ENCODE results near the gene PRRG2. TPM values are rescaled to one million over a fixed set of nuclear protein-coding genes. Genes with fewer than 3 reads are reported as not detected.

The PRRG2 gene
- total and polyA plus RNA-seq, 5 experiments from 2014 or later = 0.28 to 2.4 (median 0.34) TPM

DNA sequence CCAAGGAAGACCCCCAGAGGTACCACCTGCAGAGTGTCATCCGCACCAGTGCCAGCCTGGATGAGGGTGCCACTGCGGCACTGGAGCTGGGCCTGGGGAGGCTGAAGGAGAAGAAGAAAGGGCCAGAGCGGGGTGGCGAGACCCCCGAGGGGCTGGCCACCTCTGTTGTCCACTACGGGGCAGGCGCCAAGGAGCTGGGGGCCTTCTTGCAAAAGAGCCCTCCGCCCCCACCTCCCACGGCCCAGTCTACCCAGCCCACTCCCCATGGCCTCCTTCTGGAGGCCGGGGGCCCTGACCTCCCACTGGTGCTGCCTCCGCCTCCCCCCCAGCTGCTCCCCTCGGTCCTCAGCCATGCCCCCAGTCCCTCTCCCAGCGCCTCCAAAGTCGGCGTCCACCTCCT lies 15.3 kb downstream of the PRRG2 start:
- no peaks in the 10 kb centered on the region for H3K9me3 Mint-ChIP-seq
- H3K27ac Mint-ChIP-seq = no peak overlapping the region
- H3K36me3 Mint-ChIP-seq = peaks cover 0 to 44% (median 5%) of the 10 kb centered on the region in 3 donors
- DNase-seq (no peak), ATAC-seq (no peak)
- no peaks in the 10 kb centered on the region for H3K27me3 Mint-ChIP-seq
- peaks cover 26 to 43% (median 33%) of the 10 kb centered on the region in 4 donors for H3K4me1 Mint-ChIP-seq
- no peak overlapping the region for H3K4me3 Mint-ChIP-seq
- POLR2A ChIA-PET = interaction anchor here (11.9 kb wide), 1 partner anchor 45 kb away, joined by 180 read pairs; the partner anchor contains the start of genes RRAS and SCAF1

DNA sequence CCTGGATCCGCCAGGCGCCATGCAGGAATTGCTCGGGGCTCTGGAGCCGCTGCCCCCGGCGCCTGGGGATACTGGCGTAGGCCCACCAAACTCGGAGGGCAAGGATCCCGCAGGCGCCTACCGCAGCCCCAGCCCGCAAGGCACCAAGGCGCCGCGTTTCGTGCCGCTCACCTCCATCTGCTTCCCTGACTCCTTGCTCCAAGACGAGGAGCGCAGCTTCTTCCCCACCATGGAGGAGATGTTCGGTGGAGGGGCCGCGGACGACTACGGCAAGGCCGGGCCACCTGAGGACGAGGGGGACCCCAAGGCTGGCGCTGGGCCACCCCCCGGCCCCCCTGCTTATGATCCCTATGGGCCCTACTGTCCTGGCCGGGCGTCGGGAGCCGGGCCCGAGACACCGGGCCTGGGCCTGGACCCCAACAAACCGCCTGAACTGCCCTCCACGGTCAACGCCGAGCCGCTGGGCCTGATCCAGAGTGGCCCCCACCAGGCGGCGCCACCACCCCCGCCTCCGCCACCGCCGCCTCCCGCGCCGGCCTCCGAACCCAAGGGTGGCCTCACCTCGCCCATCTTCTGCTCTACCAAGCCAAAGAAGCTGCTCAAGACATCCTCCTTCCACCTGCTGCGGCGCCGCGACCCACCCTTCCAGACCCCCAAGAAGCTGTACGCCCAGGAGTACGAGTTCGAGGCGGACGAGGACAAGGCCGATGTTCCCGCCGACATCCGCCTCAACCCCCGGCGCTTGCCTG lies 16.0 kb downstream of the PRRG2 start:
- no peaks in the 10 kb centered on the region for H3K9me3 Mint-ChIP-seq
- POLR2A ChIA-PET = interaction anchor here (11.9 kb wide), 1 partner anchor 44 kb away, joined by 180 read pairs; the partner anchor contains the start of genes RRAS and SCAF1
- H3K4me3 Mint-ChIP-seq = no peak overlapping the region

DNA sequence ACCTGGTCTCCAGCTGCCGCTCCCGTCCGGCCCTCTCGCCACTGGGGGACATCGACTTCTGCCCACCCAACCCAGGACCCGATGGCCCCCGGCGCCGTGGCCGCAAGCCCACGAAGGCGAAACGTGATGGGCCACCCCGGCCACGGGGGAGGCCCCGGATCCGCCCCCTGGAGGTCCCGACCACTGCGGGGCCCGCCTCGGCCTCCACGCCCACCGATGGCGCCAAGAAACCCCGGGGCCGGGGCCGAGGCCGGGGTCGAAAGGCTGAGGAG lies 16.5 kb downstream of the PRRG2 start:
- H3K4me3 Mint-ChIP-seq = no peak overlapping the region
- H3K27ac Mint-ChIP-seq = no peak overlapping the region
- ATAC-seq (no peak), DNase-seq (no peak)
- POLR2A ChIA-PET = interaction anchor here (11.9 kb wide), 1 partner anchor 43 kb away, joined by 180 read pairs; the partner anchor contains the start of genes RRAS and SCAF1
- H3K4me1 Mint-ChIP-seq = peaks cover 21 to 44% (median 31%) of the 10 kb centered on the region in 4 donors
- H3K36me3 Mint-ChIP-seq = peaks cover 0 to 55% (median 5%) of the 10 kb centered on the region in 3 donors
- H3K9me3 Mint-ChIP-seq = no peaks in the 10 kb centered on the region
- H3K27me3 Mint-ChIP-seq = no peaks in the 10 kb centered on the region

More for the DNA sequence above, 16.0 kb downstream of the PRRG2 start:
- Mint-ChIP-seq H3K36me3 (peaks cover 0 to 50% (median 5%) of the 10 kb centered on the region in 3 donors), H3K27me3 (no peaks in the 10 kb centered on the region), H3K4me1 (peaks cover 26 to 44% (median 34%) of the 10 kb centered on the region in 4 donors), H3K27ac (no peak overlapping the region)
- ATAC-seq (no peak), DNase-seq (no peak)

DNA sequence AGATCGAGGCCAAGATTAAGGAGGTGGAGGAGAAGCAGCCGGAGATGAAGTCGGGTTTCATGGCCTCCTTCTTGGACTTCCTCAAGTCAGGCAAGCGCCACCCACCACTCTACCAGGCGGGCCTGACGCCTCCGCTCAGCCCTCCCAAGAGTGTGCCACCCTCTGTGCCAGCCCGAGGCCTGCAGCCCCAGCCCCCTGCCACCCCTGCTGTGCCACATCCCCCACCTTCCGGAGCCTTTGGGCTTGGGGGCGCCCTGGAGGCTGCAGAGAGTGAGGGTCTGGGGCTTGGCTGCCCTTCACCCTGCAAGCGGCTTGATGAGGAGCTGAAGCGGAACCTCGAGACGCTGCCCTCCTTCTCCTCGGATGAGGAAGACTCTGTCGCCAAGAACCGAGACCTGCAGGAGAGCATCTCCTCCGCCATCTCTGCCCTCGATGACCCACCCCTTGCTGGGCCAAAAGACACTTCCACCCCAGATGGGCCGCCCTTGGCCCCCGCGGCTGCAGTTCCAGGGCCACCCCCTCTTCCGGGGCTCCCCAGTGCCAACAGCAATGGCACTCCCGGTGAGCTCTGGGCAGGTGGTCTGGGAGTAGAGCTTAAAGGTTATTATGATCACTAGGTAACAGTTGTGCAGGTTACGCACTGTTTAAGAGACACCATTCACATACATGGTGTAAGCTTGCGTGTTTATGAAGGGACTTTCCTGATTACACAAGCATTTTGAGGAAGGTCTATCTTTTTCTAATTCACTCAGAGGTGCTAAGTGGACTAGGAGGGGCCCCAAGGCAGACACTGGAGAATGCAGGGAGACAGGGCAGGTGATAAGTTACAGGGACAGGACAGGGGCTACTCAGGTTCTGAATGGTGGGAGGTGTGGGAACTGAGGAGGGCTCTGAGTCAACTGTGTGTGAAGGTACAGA lies 18.5 kb downstream of the PRRG2 start:
- POLR2A ChIA-PET = interaction anchor here (0.7 to 1.6 kb wide), 4 partner anchors 14 to 42 kb away, joined by 3 to 8 read pairs (median 4); partner anchors contain the start of gene SCAF1
- H3K27ac Mint-ChIP-seq = peak overlapping the region in 6 of 10 donors; percentile 8 to 57 (median 42)
- peaks cover 9 to 39% (median 14%) of the 10 kb centered on the region in 4 donors for H3K4me1 Mint-ChIP-seq
- peaks cover 0 to 60% (median 3%) of the 10 kb centered on the region in 3 donors for H3K36me3 Mint-ChIP-seq
- no peak for DNase-seq
- H3K27me3 Mint-ChIP-seq = no peaks in the 10 kb centered on the region
- no peak for ATAC-seq
- H3K9me3 Mint-ChIP-seq = no peaks in the 10 kb centered on the region
- H3K4me3 Mint-ChIP-seq = no peak overlapping the region

DNA sequence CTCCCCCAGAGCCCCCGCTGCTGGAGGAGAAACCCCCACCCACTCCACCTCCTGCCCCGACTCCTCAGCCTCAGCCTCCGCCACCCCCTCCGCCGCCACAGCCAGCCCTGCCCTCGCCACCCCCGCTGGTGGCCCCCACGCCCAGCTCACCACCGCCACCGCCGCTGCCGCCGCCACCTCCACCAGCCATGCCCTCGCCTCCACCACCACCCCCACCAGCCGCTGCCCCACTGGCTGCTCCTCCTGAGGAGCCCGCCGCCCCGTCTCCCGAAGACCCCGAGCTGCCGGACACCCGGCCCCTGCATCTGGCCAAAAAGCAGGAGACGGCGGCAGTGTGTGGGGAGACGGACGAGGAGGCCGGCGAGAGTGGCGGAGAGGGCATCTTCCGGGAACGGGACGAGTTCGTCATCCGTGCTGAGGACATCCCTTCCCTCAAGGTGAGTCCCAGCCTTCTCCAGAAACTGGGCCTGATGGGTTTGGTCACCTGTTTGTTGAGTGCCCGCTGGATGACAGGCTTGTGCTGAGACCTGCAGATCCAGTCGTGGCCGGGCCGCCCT lies 20.4 kb downstream of the PRRG2 start:
- H3K27me3 Mint-ChIP-seq = no peaks in the 10 kb centered on the region
- H3K4me3 Mint-ChIP-seq = no peak overlapping the region
- DNase-seq = no peak
- H3K9me3 Mint-ChIP-seq = no peaks in the 10 kb centered on the region
- ATAC-seq = peak in 1 of 2 donors; percentile 23
- peak overlapping the region in 1 of 10 donors; percentile 70 for H3K27ac Mint-ChIP-seq
- H3K4me1 Mint-ChIP-seq = peaks cover 9 to 44% (median 12%) of the 10 kb centered on the region in 4 donors
- POLR2A ChIA-PET = interaction anchor here (0.5 to 1.6 kb wide), 3 partner anchors 15 to 59 kb away, joined by 3 to 5 read pairs (median 4); partner anchors contain the start of gene NOSIP
- H3K36me3 Mint-ChIP-seq = peaks cover 0 to 67% (median 3%) of the 10 kb centered on the region in 3 donors

DNA sequence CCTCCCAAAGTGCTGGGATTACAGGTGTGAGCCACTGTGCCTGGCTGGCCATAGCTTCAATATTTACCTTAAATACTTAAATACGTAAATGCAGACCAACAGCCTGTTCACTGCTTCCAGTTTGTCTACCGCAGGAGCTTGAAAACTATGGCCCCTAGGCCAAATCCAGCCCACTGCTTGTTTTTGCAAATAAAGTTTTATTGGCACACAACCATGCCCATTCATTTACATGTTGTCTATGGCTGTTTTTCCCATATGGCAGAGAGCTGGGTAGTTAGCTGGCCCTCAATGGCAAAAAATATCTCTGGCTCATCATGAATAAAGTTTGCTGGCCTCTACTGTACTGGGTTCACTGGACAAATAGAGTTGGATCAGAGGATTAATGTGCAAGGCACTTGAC lies 21.7 kb downstream of the PRRG2 start:
- H3K27ac Mint-ChIP-seq = peak overlapping the region in 1 of 10 donors; percentile 57
- H3K36me3 Mint-ChIP-seq = peaks cover 0 to 77% (median 3%) of the 10 kb centered on the region in 3 donors
- H3K4me1 Mint-ChIP-seq = peaks cover 9 to 51% (median 12%) of the 10 kb centered on the region in 4 donors
- no peaks in the 10 kb centered on the region for H3K9me3 Mint-ChIP-seq
- no peak overlapping the region for H3K4me3 Mint-ChIP-seq
- no peak for ATAC-seq
- no peak for DNase-seq
- H3K27me3 Mint-ChIP-seq = no peaks in the 10 kb centered on the region
- POLR2A ChIA-PET = interaction anchor here (0.6 to 1.6 kb wide), 3 partner anchors 9 to 37 kb away, joined by 3 to 5 read pairs (median 4); partner anchors contain the start of gene RRAS

DNA sequence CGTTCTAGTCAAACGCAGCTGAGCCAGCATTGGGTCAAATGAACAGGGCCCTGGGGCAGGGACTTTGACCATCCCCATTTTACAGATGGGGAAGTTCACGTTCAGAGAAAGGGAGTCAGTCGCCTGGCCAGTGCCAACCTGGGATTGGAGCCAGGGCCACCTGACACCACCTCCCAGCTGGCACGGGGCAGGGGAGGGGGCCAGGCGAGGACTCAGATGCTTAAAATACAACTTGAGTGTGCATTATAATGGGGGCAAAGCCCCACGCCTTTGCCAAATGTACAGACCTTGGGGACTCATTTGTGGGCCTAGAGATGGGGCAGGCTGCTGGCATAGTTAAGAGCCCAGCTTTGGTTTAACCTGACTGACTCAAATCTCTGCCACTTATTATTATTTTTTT lies 24.5 kb downstream of the PRRG2 start:
- no peak overlapping the region for H3K4me3 Mint-ChIP-seq
- no peaks in the 10 kb centered on the region for H3K9me3 Mint-ChIP-seq
- H3K4me1 Mint-ChIP-seq = peaks cover 5 to 53% (median 6%) of the 10 kb centered on the region in 4 donors
- H3K27me3 Mint-ChIP-seq = no peaks in the 10 kb centered on the region
- H3K36me3 Mint-ChIP-seq = peaks cover 0 to 81% (median 6%) of the 10 kb centered on the region in 3 donors
- H3K27ac Mint-ChIP-seq = peak overlapping the region in 3 of 10 donors; percentile 41 to 63 (median 43)
- DNase-seq = no peak
- POLR2A ChIA-PET = no interaction called here
- ATAC-seq = no peak

DNA sequence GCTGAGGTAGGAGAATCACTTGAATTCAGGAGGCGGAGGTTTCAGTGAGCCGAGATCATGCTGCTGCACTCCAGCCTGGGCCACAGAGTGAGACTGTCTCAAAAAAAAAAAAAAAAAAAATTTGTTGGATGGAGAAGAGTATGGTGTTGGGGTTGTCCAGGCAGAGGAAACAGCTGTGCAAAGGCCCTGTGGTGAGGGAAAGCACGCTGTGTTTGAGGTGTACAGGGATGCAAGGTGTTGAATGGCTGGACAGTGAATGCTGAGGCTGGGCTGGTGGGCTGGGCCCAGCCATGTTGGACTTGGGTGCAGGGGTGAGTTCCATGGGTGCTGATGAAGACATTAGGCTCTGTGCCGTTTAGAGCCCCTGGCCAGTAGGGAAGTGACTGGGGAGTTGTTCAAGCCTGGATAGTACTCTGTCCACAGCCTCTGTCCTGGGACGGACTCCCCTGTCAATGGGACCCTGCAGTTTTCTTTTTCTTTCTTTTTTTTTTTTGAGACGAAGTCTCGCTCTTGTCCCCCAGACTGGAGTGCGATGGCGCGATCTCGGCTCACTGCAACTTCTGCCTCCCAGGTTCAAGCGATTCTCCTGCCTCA lies 28.5 kb downstream of the PRRG2 start:
- no peak for DNase-seq
- no peak overlapping the region for H3K4me3 Mint-ChIP-seq
- no peak for ATAC-seq
- no peaks in the 10 kb centered on the region for H3K9me3 Mint-ChIP-seq
- no peaks in the 10 kb centered on the region for H3K27me3 Mint-ChIP-seq
- peak overlapping the region in 4 of 10 donors; percentile 1 to 62 (median 36) for H3K27ac Mint-ChIP-seq
- peaks cover 9 to 47% (median 15%) of the 10 kb centered on the region in 4 donors for H3K4me1 Mint-ChIP-seq
- POLR2A ChIA-PET = interaction anchor here (0.6 to 1.5 kb wide), 5 partner anchors 14 to 1419 kb away, joined by 3 to 5 read pairs (median 3); no protein-coding TSS in a partner anchor
- H3K36me3 Mint-ChIP-seq = peaks cover 0 to 72% (median 3%) of the 10 kb centered on the region in 3 donors

DNA sequence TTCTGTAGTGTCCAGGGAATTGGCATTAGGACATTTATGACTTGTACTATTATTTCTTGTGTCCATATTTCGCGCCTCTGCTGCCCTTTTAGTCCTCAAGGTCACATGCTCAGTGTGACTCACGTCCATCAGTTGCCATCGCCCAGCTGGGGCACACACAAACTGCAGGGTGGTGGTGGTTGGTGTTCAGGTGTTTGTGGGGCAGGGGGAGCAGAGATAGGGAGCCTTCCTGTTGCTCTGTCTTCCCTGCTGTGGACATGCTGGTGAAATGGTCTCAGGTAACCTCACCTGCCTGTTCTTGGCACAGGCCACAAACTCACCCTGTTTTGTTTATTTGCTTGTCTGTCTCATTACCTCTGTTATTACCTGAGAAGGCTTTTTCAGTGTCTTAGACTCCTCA lies 32.3 kb downstream of the PRRG2 start:
- POLR2A ChIA-PET = interaction anchor here (0.7 to 1.5 kb wide), 2 partner anchors 20 to 802 kb away, joined by 4 read pairs; partner anchors contain the start of gene BCAT2

GRCh38 chr19:49614096-49614833 lies 33.1 kb downstream of the PRRG2 start:
- Mint-ChIP-seq H3K27me3 (peaks cover 0 to 2% (median 0%) of the 10 kb centered on the region in 5 donors), H3K4me1 (peaks cover 7 to 29% (median 20%) of the 10 kb centered on the region in 4 donors), H3K36me3 (peaks cover 0 to 83% (median 26%) of the 10 kb centered on the region in 3 donors), H3K4me3 (peak overlapping the region in 1 of 10 donors; percentile 63), H3K9me3 (no peaks in the 10 kb centered on the region), H3K27ac (peak overlapping the region in 9 of 10 donors; percentile 39 to 90 (median 80))
- ATAC-seq (no peak), DNase-seq (no peak)
- POLR2A ChIA-PET = interaction anchor here (0.6 kb wide), 1 partner anchor 14 kb away, joined by 4 read pairs; no protein-coding TSS in a partner anchor

More for the DNA sequence above, 32.3 kb downstream of the PRRG2 start:
- H3K4me1 Mint-ChIP-seq = peaks cover 7 to 33% (median 18%) of the 10 kb centered on the region in 4 donors
- H3K9me3 Mint-ChIP-seq = no peaks in the 10 kb centered on the region
- H3K27ac Mint-ChIP-seq = peak overlapping the region in 3 of 10 donors; percentile 15 to 90 (median 80)
- no peak for ATAC-seq
- no peak for DNase-seq
- H3K4me3 Mint-ChIP-seq = no peak overlapping the region
- H3K27me3 Mint-ChIP-seq = no peaks in the 10 kb centered on the region
- peaks cover 0 to 83% (median 26%) of the 10 kb centered on the region in 3 donors for H3K36me3 Mint-ChIP-seq

DNA sequence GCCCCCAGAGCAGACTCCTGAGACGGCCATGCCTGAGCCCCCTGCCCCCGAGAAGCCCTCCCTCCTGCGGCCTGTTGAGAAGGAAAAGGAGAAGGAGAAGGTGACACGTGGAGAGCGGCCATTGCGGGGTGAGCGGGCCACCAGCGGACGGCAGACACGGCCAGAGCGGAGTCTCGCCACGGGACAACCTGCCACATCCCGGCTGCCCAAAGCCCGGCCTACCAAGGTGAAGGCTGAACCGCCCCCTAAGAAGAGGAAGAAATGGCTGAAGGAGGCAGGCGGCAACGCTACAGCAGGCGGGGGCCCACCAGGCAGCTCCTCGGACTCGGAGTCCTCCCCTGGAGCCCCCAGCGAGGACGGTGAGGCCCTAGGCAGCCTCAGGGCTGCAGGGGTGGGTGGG lies 34.7 kb downstream of the PRRG2 start:
- H3K27ac Mint-ChIP-seq = peak overlapping the region in 2 of 10 donors; percentile 56 to 90
- H3K36me3 Mint-ChIP-seq = peaks cover 0 to 77% (median 23%) of the 10 kb centered on the region in 3 donors
- no peak for DNase-seq
- POLR2A ChIA-PET = interaction anchor here (0.7 to 1.9 kb wide), 2 partner anchors 13 to 16 kb away, joined by 3 to 5 read pairs; no protein-coding TSS in a partner anchor
- no peak overlapping the region for H3K4me3 Mint-ChIP-seq
- H3K4me1 Mint-ChIP-seq = peaks cover 7 to 23% (median 20%) of the 10 kb centered on the region in 4 donors
- ATAC-seq = no peak
- H3K27me3 Mint-ChIP-seq = peaks cover 0 to 2% (median 0%) of the 10 kb centered on the region in 5 donors
- H3K9me3 Mint-ChIP-seq = no peaks in the 10 kb centered on the region
